Measurements from ENCODE around the gene KAZALD1.

DNA sequence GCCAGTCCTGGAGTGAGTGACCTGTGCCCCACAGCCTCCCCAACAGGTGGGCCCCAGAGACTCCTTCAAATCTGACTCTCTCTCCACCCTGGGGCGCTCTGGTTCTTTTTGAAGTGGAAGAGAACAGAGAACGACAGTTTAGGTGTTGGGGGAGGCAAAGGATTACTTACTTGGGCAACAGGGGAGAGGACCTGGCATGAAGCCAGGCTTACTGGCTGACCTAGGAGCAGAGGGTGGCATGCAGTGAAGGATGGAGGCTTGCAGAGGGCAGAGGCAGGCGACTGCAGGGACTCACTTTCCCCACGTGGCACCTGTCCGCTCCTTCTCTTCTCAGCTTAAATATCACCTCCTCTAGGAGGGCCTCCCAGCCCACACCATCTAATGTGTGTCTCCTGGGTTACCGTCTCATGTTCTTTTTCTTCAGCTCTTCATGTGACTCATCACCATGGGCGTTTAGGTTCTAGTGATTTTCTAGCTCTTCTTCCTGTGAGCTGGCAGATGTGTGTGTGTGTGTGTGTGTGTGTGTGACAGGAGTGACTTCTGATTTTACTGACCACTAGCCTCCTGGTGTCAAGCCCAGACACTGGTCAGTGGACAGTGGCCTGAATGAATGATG is 46.7 kb upstream of the KAZALD1 start:
- TF ChIP-seq, protein P1, sequence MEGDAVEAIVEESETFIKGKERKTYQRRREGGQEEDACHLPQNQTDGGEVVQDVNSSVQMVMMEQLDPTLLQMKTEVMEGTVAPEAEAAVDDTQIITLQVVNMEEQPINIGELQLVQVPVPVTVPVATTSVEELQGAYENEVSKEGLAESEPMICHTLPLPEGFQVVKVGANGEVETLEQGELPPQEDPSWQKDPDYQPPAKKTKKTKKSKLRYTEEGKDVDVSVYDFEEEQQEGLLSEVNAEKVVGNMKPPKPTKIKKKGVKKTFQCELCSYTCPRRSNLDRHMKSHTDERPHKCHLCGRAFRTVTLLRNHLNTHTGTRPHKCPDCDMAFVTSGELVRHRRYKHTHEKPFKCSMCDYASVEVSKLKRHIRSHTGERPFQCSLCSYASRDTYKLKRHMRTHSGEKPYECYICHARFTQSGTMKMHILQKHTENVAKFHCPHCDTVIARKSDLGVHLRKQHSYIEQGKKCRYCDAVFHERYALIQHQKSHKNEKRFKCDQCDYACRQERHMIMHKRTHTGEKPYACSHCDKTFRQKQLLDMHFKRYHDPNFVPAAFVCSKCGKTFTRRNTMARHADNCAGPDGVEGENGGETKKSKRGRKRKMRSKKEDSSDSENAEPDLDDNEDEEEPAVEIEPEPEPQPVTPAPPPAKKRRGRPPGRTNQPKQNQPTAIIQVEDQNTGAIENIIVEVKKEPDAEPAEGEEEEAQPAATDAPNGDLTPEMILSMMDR (conservative IDR thresholded peaks at IDR 0.05; ENCODE audit: low read depth, low read length), result no peak
- no peak for TF ChIP-seq EZH2 (IDR thresholded peaks at IDR 0.05; ENCODE audit: low read length, unreplicated experiment)
